ENCODE measurements around the gene SLC46A3. TPM values are rescaled to one million over a fixed set of nuclear protein-coding genes. Genes with fewer than 3 reads are reported as not detected.

The SLC46A3 gene
- total and polyA plus RNA-seq, 2 experiments from 2014 or later, result 10.3 to 11.6 TPM

GRCh38 chr13:28728642-28729041, 9.9 kb upstream of the SLC46A3 start:
- DNase-seq (ENCODE audit: low read depth in 1 of 2, low spot score in 1 of 2), result peak in 1 of 2 donors; percentile 22
- Histone ChIP-seq H3K36me3 (no peaks in the 10 kb centered on the region), H3K27ac (peak overlapping the region; percentile 70), H3K4me3 (no peak overlapping the region), H3K27me3 (no peaks in the 10 kb centered on the region), H3K9me3 (ENCODE audit: low read depth) (no peaks in the 10 kb centered on the region), H3K4me1 (ENCODE audit: low read depth) (peaks cover 14% of the 10 kb centered on the region)
- TF ChIP-seq, protein P1, sequence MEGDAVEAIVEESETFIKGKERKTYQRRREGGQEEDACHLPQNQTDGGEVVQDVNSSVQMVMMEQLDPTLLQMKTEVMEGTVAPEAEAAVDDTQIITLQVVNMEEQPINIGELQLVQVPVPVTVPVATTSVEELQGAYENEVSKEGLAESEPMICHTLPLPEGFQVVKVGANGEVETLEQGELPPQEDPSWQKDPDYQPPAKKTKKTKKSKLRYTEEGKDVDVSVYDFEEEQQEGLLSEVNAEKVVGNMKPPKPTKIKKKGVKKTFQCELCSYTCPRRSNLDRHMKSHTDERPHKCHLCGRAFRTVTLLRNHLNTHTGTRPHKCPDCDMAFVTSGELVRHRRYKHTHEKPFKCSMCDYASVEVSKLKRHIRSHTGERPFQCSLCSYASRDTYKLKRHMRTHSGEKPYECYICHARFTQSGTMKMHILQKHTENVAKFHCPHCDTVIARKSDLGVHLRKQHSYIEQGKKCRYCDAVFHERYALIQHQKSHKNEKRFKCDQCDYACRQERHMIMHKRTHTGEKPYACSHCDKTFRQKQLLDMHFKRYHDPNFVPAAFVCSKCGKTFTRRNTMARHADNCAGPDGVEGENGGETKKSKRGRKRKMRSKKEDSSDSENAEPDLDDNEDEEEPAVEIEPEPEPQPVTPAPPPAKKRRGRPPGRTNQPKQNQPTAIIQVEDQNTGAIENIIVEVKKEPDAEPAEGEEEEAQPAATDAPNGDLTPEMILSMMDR (IDR thresholded peaks at IDR 0.05; ENCODE audit: low read depth, low read length), result no peak

- H3K27me3 ChIP-seq, result no peaks in the 10 kb centered on the region
- TF ChIP-seq, protein P1 (IDR thresholded peaks at IDR 0.05; ENCODE audit: low read depth, low read length), result no peak
- no peaks in the 10 kb centered on the region for H3K36me3 ChIP-seq
- DNase-seq (ENCODE audit: low read depth in 1 of 2, low spot score in 1 of 2), result peak in 1 of 2 donors; percentile 21
- H3K9me3 ChIP-seq (ENCODE audit: low read depth), result no peaks in the 10 kb centered on the region
- no peak overlapping the region for H3K4me3 ChIP-seq
- H3K27ac ChIP-seq, result no peak overlapping the region
- peaks cover 14% of the 10 kb centered on the region for H3K4me1 ChIP-seq (ENCODE audit: low read depth)
Measured at GRCh38 chr13:28725046-28725610, 6.4 kb upstream of the SLC46A3 start.

DNA sequence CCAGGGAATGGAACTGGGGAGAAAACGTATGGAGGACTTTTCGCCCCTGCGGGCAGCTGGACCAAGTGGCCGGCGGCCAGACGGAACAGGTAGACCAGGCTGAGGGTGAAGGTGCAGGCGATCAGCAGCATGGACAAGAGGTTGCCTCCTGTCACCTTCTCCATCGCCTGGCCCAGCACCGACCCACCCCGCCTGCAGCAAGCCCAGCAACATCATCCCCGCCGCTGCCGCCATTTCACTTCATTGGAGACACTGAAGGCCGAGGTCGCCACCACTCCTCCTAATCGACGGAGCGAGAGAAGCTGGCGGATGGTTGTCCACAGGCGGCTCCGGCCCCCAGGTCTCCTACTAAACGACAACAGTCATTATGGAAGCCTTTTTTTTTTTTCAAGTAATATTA, 5.0 kb upstream of the SLC46A3 start:
- no peak for DNase-seq (ENCODE audit: low read depth in 1 of 2, low spot score in 1 of 2)
- Histone ChIP-seq H3K9me3 (ENCODE audit: low read depth) (no peaks in the 10 kb centered on the region), H3K36me3 (no peaks in the 10 kb centered on the region), H3K4me1 (ENCODE audit: low read depth) (peaks cover 6% of the 10 kb centered on the region), H3K27me3 (no peaks in the 10 kb centered on the region), H3K4me3 (no peak overlapping the region), H3K27ac (no peak overlapping the region)
- TF ChIP-seq, protein P1 (IDR thresholded peaks at IDR 0.05; ENCODE audit: low read depth, low read length), result no peak

DNA sequence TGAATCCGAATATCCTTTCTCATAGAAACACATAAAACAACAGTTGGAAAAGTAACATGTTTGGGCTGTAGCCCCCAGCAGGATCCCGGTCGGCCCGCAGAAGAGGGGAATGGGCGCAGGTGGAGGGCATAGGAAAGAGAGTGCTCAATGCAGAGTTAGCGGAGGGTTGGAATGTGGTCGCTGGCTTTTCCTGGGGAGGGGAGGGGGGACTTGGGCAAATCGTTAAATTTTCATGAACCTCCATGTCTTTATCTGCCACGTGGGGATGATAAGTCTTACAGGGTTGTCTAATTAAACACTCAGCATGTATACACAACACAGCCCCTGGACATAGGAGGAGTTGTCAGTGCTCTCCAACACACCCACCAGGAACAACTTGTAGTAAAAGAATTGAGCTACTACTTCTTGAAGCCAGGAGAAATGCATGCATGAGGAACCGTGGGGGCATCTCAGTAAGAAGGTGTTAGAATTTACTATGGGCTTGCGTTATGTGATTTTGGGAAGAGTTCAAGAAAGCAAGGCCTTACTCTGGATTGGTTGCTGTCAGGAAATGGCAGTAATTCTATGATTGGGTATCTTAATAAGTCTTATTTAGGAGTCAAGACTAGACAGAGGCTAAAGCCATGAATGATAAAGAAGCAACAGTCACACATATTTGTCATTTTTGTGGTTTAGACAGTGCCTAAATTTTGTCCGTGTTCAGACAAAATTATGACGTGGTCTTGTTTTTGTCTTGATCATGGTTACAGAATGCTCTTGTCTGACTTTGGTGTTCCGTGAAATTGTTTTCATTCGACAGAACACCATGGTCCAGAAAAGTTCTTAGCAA, 671 bp upstream of the SLC46A3 start:
- TF ChIP-seq, protein P1 (IDR thresholded peaks at IDR 0.05; ENCODE audit: low read depth, low read length), result no peak
- Histone ChIP-seq H3K9me3 (ENCODE audit: low read depth) (no peaks in the 10 kb centered on the region), H3K4me1 (ENCODE audit: low read depth) (peaks cover 5% of the 10 kb centered on the region), H3K4me3 (peak overlapping the region; percentile 64), H3K27ac (no peak overlapping the region), H3K27me3 (no peaks in the 10 kb centered on the region), H3K36me3 (no peaks in the 10 kb centered on the region)
- DNase-seq (ENCODE audit: low read depth in 1 of 2, low spot score in 1 of 2), result peak; percentile 7 to 83

GRCh38 chr13:28718196-28718542, 601 bp downstream of the SLC46A3 start:
- DNase-seq (ENCODE audit: low read depth in 1 of 2, low spot score in 1 of 2), result peak in 1 of 2 donors; percentile 45
- Histone ChIP-seq H3K9me3 (ENCODE audit: low read depth) (no peaks in the 10 kb centered on the region), H3K36me3 (no peaks in the 10 kb centered on the region), H3K27ac (peak overlapping the region; percentile 74), H3K4me1 (ENCODE audit: low read depth) (peaks cover 5% of the 10 kb centered on the region), H3K4me3 (peak overlapping the region; percentile 64), H3K27me3 (no peaks in the 10 kb centered on the region)
- TF ChIP-seq, protein P1 (IDR thresholded peaks at IDR 0.05; ENCODE audit: low read depth, low read length), result no peak
